Myometrial cell (primary cell): ENCODE data around the gene HTR1D. TPM values are rescaled to one million over a fixed set of nuclear protein-coding genes. Genes with fewer than 3 reads are reported as not detected.

ENCODE experiments used
- total RNA-seq: library from RNA; depleted of rRNA; stranded (reverse); fragments of >200 nt; gene quantifications from 2 replicates; pipeline ENCODE4 v1.2.3, GENCODE V29; 2015

Gene HTR1D
- not detected in 2 replicates for total RNA-seq

DNA sequence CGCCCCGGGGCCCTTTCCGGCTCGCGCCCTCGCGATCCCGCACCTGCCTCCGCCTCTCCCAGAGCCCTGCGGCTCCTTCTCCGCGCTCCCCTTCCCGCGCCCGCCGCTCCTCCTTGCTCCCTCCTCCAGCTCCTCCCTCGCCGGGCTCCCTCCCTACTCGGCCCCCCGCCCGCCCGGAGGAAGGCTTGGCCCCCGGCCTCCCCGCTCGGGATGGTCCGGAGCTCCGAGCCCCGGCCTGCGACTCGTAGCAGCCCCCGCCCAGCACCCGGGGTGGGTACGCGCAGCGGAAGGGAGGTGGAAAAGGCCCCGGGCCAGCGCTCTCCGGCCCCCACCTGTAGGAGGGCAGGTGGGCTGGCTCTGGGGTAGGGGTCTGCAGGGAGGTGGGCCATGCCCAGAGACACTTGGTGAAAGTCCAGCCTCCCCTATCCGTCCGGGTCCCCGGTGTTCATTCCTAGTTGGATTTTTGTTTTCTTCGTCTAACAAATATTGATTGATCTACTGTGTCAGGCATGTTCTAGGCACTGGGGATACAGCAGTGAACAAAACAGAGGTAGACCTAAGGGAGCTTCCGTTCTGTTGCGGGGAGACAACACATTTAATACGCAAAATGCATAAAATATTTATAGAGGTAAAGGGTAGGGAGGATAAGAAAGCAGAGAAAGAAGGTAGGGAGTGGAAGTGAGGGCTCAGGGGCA is at the start of gene HTR1D:
HTR1D (minus strand) TSS at position 82 of the 695 bp plus-strand sequence. CDS start 23,283 bp downstream, outside the sequence.

DNA sequence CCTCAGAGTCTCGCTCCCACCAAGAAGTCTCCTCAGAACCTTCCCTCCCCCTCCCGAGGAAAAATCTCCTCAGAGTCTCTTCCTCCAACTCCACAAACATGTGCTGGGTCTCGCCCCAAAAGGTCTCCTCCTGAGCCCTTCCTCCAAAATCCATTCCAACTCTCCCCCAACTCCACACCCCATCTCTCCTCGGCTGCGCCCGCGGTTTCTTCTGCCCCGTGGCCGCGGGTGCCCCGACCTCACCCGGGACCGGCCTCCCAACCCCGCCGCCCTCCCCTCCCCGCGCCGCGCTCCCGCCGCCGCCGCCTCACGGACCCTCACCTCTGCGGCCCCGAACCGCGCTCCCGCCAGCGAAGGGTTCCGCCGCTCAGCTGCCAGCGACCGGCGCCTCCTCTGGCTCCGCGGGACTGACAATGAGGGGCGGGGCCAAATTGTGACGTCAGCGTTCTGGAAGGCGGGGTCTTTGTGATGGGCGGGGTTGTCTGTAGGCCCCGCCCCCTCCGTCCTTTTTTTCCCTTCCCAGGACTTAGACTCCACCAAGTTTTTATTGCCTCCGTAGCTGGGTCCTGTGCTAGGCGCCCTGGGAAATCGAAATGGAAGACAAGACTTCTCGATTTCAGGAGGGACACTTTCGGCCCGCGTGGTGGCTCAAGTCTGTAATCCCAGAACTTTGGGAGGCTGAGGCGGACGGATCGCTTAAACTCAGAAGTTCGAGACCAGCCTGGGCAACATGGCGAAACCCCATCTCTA is 48.7 kb downstream of the HTR1D start, which contains the start of gene LUZP1:
LUZP1 (minus strand) TSS at position 412 of the 750 bp plus-strand sequence.

Other genes with a start within 250 kb of the HTR1D start
- not detected in 2 replicates for gene LACTBL1, start 244.6 kb downstream of the HTR1D start, total RNA-seq
- gene TEX46, start 201.7 kb downstream of the HTR1D start, total RNA-seq: not detected in 2 replicates
- gene KDM1A, start 198.0 kb downstream of the HTR1D start, total RNA-seq: 82.2 and 93.4 TPM in 2 replicates
- 16.1 and 20.8 TPM in 2 replicates for gene LUZP1, start 48.6 kb downstream of the HTR1D start, total RNA-seq
- gene HNRNPR, start 126.8 kb upstream of the HTR1D start, total RNA-seq: 63.1 and 86.5 TPM in 2 replicates
- 5.8 and 9.7 TPM in 2 replicates for gene ZNF436, start 152.3 kb upstream of the HTR1D start, total RNA-seq
- 3.0 and 4.6 TPM in 2 replicates for gene TCEA3, start 207.2 kb upstream of the HTR1D start, total RNA-seq